Large intestine (tissue), 3 donors: ENCODE measurements around the gene MKKS. TPM values are rescaled to one million over a fixed set of nuclear protein-coding genes. Genes with fewer than 3 reads are reported as not detected.
"Not testable (repeated sequence)": the region's sequence is repeated elsewhere in the genome, so short reads cannot be mapped to it uniquely, and the experiment has no call there.

Experiments used
- DNase-seq, 2 donors: peaks; one replicate each; pipeline versions ENCODE4 v3.0.0 to v3.0.0-alpha.2; 2013
- H3K27ac ChIP-seq: one replicate; pipeline ENCODE4 v1.5.1; 2013; ENCODE audit warnings: low read length
- H3K27me3 ChIP-seq: 2 replicates; pipeline ENCODE4 v1.6.1; 2013; ENCODE audit warnings: low read length; ENCODE audit not compliant: control insufficient read depth, insufficient read depth
- H3K36me3 ChIP-seq: 2 replicates; pipeline ENCODE4 v1.6.1; 2013; ENCODE audit warnings: low read length; ENCODE audit not compliant: control insufficient read depth, insufficient read depth
- H3K4me1 ChIP-seq: one replicate; pipeline ENCODE4 v1.6.1; 2013; ENCODE audit warnings: low read length; ENCODE audit not compliant: control insufficient read depth, insufficient read depth
- H3K4me3 ChIP-seq: one replicate; pipeline ENCODE4 v1.5.1; 2013; ENCODE audit warnings: low read length
- H3K9me3 ChIP-seq: one replicate; pipeline ENCODE4 v1.6.1; 2013; ENCODE audit warnings: mild to moderate bottlenecking, low read depth, low read length, moderate library complexity; ENCODE audit not compliant: control insufficient read depth
- WGBS: methylation state at CpG from one replicate; pipeline ENCODE4 v1.1.5; 2013; ENCODE audit warnings: low lambda C conversion rate; ENCODE audit not compliant: insufficient coverage; 5-methylcytosine and 5-hydroxymethylcytosine counted together
- polyA plus RNA-seq: library from polyadenylated mRNA; unstranded; fragments of 120-200 nt; gene quantifications from one replicate; pipeline ENCODE4 v1.2.1, GENCODE V29; 2013

The MKKS gene
- polyA plus RNA-seq, 1 donor = 24.1 TPM

- H3K4me1 ChIP-seq, H3K4me3 ChIP-seq, H3K9me3 ChIP-seq, H3K27ac ChIP-seq, H3K27me3 ChIP-seq, DNase-seq: not testable (repeated sequence)
- WGBS = no CpG with 5 or more reads among the region's 2 CpGs
- H3K36me3 ChIP-seq = peaks cover 19% of the 10 kb centered on the region
These were observed 16.8 kb downstream of the MKKS start for GRCh38 chr20:10417218-10417617.

DNA sequence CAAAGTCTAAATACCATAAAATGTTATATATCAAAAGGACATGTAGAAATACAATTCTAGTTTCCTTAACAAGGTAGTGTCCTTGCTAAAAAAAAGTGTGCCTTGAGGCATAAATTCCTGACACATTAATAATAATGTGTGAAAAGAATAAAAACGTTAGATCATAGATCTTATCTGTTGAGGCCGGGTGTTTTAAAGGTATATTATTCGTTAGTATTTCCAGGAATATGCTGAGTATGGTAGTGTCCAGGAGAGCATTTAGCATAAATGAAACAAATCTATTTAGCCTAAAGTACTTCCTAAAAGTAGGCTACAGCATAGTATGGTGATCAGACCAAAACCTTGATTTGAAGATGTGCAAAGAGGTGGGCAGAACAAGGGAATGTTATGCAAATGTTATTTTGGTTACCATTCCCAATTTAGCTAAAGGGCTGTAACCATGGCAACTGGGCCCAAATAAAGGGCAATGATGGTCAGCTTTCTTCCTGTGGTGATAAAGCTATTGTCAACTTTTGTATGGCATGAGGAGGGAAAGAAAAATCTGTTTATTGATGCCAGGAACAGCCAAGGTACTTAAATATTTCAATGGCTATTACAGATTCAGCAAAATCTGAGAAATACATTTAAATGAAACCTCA is 18.9 kb downstream of the MKKS start:
- peaks cover 15% of the 10 kb centered on the region for H3K36me3 ChIP-seq
- DNase-seq = no peak
- H3K9me3 ChIP-seq = no peaks in the 10 kb centered on the region
- H3K27ac ChIP-seq = no peak overlapping the region
- WGBS = no CpG with 5 or more reads among the region's 3 CpGs
- H3K4me1 ChIP-seq = no peaks in the 10 kb centered on the region
- no peak overlapping the region for H3K4me3 ChIP-seq
- no peaks in the 10 kb centered on the region for H3K27me3 ChIP-seq

DNA sequence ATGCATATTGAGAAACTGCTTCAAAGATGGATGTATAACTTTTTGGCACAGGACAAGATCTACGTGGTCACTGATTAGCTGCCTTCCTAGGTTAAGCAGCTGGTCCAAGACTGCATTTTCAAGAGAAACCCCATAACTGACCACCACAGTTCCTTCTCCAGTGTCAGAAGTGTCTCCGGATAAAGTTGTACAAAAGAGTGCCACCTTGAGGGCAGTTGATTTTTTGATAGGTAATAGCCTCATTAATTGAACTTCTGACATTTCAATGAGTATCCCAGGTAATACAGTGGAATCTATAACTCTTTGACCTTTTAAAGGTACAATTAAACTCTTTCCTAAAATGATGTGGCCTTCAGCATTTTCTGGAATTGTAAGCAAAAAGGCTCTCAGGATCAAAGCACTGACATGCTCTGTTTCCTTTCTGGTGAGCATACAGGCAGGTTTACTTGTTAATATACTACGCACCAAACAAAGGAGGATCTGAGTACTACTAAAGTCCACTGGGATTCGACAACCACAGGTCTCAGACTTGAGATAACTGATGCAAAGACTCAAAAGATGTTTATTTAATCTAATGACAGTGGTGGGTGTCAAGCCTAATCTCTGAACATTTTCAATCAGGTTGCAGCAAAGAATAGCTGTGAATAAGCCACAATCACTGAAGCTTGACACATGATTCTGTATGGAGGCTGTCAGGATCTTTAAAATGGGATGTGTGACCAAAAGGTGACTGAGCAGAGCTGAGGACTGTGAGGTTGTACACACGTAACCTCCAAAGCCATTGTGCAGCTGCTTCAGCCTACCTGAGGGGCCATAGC is 21.2 kb downstream of the MKKS start:
- DNase-seq = no peak
- Histone ChIP-seq H3K36me3 (peaks cover 14% of the 10 kb centered on the region), H3K4me1 (no peaks in the 10 kb centered on the region), H3K9me3 (no peaks in the 10 kb centered on the region), H3K27ac (no peak overlapping the region), H3K27me3 (no peaks in the 10 kb centered on the region), H3K4me3 (no peak overlapping the region)
- WGBS = no CpG with 5 or more reads among the region's 5 CpGs

- H3K36me3 ChIP-seq = peaks cover 13% of the 10 kb centered on the region
- no CpG with 5 or more reads among the region's 1 CpG for WGBS
- H3K4me1 ChIP-seq = no peaks in the 10 kb centered on the region
These were observed 22.3 kb downstream of the MKKS start for GRCh38 chr20:10411673-10412072.

DNA sequence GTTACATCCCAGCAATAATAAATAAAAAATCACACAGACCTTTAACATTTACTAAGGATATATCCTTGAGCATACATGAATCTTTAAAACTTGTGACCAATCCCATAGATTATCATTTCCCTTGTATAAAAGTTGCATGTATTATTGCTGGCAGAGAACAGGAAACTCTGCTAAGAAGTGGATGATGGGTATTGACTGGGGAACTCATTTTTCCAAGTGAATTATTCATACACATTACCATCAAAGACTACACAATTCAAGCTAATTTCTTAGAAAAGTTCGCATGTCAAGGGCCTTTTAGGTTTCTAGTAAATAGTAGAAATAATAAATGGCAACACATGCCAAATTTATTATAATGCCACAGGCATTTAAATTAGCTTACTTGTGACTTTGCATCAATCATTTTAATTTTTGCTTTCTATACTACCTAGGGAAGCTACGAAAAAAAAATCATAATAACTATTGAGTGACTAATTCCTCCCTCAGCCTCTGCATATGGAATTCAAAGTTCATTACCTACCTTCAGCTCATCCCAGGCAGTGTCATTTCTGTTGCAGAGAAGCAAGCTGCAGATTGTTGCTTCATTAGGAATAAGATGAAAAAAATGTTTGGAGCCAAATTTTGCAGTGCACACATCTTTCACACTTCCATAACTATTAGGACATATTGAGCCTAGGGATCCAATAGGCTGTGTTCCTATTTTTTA is 25.8 kb downstream of the MKKS start:
- WGBS = 83% methylated on average over 1 of the region's 2 CpGs
- DNase-seq = no peak
- Histone ChIP-seq H3K36me3 (peaks cover 19% of the 10 kb centered on the region), H3K27ac (no peak overlapping the region), H3K4me1 (no peaks in the 10 kb centered on the region), H3K4me3 (no peak overlapping the region), H3K27me3 (no peaks in the 10 kb centered on the region), H3K9me3 (no peaks in the 10 kb centered on the region)

More at GRCh38 chr20:10411673-10412072, 22.3 kb downstream of the MKKS start:
- no peak overlapping the region for H3K4me3 ChIP-seq
- no peak for DNase-seq
- H3K9me3 ChIP-seq = no peaks in the 10 kb centered on the region
- H3K27ac ChIP-seq = no peak overlapping the region
- H3K27me3 ChIP-seq = no peaks in the 10 kb centered on the region

DNA sequence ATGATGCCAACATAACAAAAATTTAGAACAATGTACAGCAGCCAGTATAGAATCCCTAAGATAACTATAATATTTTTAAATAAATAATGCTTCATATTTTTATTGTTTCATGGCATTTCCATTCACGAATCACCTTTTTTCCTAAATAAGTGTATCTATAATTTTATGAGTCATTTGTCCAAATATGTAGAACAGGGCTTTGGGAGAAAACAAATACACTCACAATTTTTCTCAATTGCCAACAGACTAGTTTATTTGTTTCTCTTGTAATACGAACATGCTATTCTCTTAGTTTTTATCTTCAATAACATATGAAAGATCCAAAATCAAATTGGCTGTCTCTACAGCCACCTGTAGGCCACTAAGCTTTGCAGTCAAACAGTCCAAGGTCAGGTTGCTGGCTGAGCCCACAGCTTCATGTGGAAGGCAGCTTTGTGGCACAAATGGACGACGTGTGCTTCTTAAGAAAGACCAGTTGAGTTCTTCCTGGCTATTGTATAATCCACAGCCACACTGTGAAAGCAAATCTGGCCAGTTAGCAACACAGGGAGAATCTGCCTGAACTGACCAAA is 29.0 kb downstream of the MKKS start:
- peaks cover 13% of the 10 kb centered on the region for H3K36me3 ChIP-seq
- 88% methylated on average over 2 of the region's 4 CpGs for WGBS

GRCh38 chr20:10404023-10404628 is 29.9 kb downstream of the MKKS start:
- DNase-seq = no peak
- WGBS = no CpG with 5 or more reads among the region's 2 CpGs
- no peak overlapping the region for H3K4me3 ChIP-seq
- peaks cover 13% of the 10 kb centered on the region for H3K36me3 ChIP-seq
- no peaks in the 10 kb centered on the region for H3K27me3 ChIP-seq
- H3K27ac ChIP-seq = no peak overlapping the region
- no peaks in the 10 kb centered on the region for H3K4me1 ChIP-seq
- H3K9me3 ChIP-seq = no peaks in the 10 kb centered on the region

More for the DNA sequence above, 29.0 kb downstream of the MKKS start:
- no peak overlapping the region for H3K27ac ChIP-seq
- no peaks in the 10 kb centered on the region for H3K9me3 ChIP-seq
- H3K4me1 ChIP-seq = no peaks in the 10 kb centered on the region
- no peak overlapping the region for H3K4me3 ChIP-seq
- H3K27me3 ChIP-seq = no peaks in the 10 kb centered on the region
- DNase-seq = no peak

GRCh38 chr20:10402938-10403608 is 30.9 kb downstream of the MKKS start:
- Histone ChIP-seq H3K4me1 (no peaks in the 10 kb centered on the region), H3K27me3 (no peaks in the 10 kb centered on the region), H3K4me3 (no peak overlapping the region), H3K36me3 (peaks cover 13% of the 10 kb centered on the region), H3K27ac (no peak overlapping the region), H3K9me3 (no peaks in the 10 kb centered on the region)
- no CpG with 5 or more reads among the region's 3 CpGs for WGBS
- no peak for DNase-seq

GRCh38 chr20:10398834-10399369 is 35.1 kb downstream of the MKKS start:
- Histone ChIP-seq H3K4me3 (no peak overlapping the region), H3K27me3 (no peaks in the 10 kb centered on the region), H3K4me1 (no peaks in the 10 kb centered on the region), H3K36me3 (peaks cover 2% of the 10 kb centered on the region), H3K27ac (no peak overlapping the region), H3K9me3 (peaks cover 4% of the 10 kb centered on the region)
- WGBS = 100% methylated on average over 1 of the region's 3 CpGs
- no peak for DNase-seq
